HCT116 (cell line): ENCODE measurements around the gene KIAA0930. TPM values are rescaled to one million over a fixed set of nuclear protein-coding genes. Genes with fewer than 3 reads are reported as not detected.

Source experiments
- ATAC-seq: fragments of 200-7000 bp; cut with Tn5 transposase; 2 replicates; pipeline ENCODE4 v1.9.1; 2020; ENCODE audit warnings: mild to moderate bottlenecking, moderate library complexity
- BruUV-seq: library from RNA; stranded (reverse); fragments of 400-500 nt; replicated peaks from 2 replicates; lab custom pipeline; 2021; lab: Mats Ljungman, UMichigan
- CTCF ChIA-PET: fragments of 300-600 bp; sonication (Branson Sonifier 250); formaldehyde crosslinking; loops from one replicate; lab custom pipeline; 2021; ENCODE audit warnings: antibody characterized with exemption; lab: Charles Lee
- POLR2A ChIA-PET: fragments of 300-600, 350-600 bp; sonication (Branson Sonifier 250); formaldehyde crosslinking; loops from one replicate; lab custom pipeline; 2021; ENCODE audit warnings: antibody characterized with exemption; lab: Charles Lee
- RAD21 ChIA-PET, 2 experiments: fragments of 300-600 bp; sonication (Branson Sonifier 250); formaldehyde crosslinking; loops; one replicate each; lab custom pipeline; 2023; ENCODE audit warnings: low total read pairs in 2 of 2; ENCODE audit not compliant: uncharacterized antibody in 2 of 2, unreplicated experiment in 2 of 2, low non-redundant PET in 1 of 2; lab: Charles Lee
- DNase-seq: peaks from one replicate; pipeline ENCODE4 v3.0.0-alpha.2; 2010; ENCODE audit warnings: low read depth, low spot score
- H2AFZ ChIP-seq: fragments of 200-600 bp; shearing (Covaris generic), sonication (generic); 2 replicates; pipeline ENCODE4 v1.6.1; 2017; ENCODE audit warnings: low read depth, mixed run types, mixed read lengths, antibody characterized with exemption, low read length; ENCODE audit not compliant: poor library complexity, severe bottlenecking
- H3K27ac ChIP-seq: 2 replicates; pipeline ENCODE4 v1.5.1; 2012; ENCODE audit warnings: low read depth, low read length
- H3K27me3 ChIP-seq: fragments of 200-600 bp; sonication (generic); 2 replicates; pipeline ENCODE4 v1.6.1; 2016; ENCODE audit warnings: mixed run types, low read length, mixed read lengths; ENCODE audit not compliant: insufficient read depth
- H3K36me3 ChIP-seq, 2 experiments: fragments of 200-500 bp in 1 of 2; fragments of 200-600 bp in 1 of 2; sonication (Bioruptor generic) in 1 of 2; sonication (generic) in 1 of 2; 2 replicates each; pipeline versions ENCODE4 v1.5.1 to v1.6.1; 2014 to 2016; ENCODE audit warnings: low read length in 2 of 2, inconsistent platforms in 1 of 2, mixed read lengths in 1 of 2, mixed run types in 1 of 2; ENCODE audit not compliant: insufficient read depth in 2 of 2, control insufficient read depth in 1 of 2
- H3K4me1 ChIP-seq, 2 experiments: fragments of 200-600 bp in 1 of 2; sonication (generic) in 1 of 2; 2 replicates each; pipeline versions ENCODE4 v1.5.1 to v1.6.1; 2012 to 2017; ENCODE audit warnings: low read length in 2 of 2, inconsistent platforms in 1 of 2, mild to moderate bottlenecking in 1 of 2, mixed read lengths in 1 of 2, mixed run types in 1 of 2, moderate library complexity in 1 of 2; ENCODE audit not compliant: insufficient read depth in 2 of 2, control insufficient read depth in 1 of 2
- H3K4me2 ChIP-seq: fragments of 200-600 bp; sonication (generic); 2 replicates; pipeline ENCODE4 v1.6.1; 2017; ENCODE audit warnings: mixed run types, low read length, mixed read lengths
- H3K4me3 ChIP-seq, 2 experiments: fragments of 200-600 bp in 1 of 2; sonication (generic) in 1 of 2; replicated peaks in 1 of 2; 2 replicates each; pipeline ENCODE4 v1.5.1; 2011 to 2016; ENCODE audit warnings: low read length in 2 of 2, control low read depth in 1 of 2, low read depth in 1 of 2, mild to moderate bottlenecking in 1 of 2, mixed read lengths in 1 of 2, mixed run types in 1 of 2
- H3K79me2 ChIP-seq: fragments of 200-600 bp; sonication (generic); 2 replicates; pipeline ENCODE4 v1.6.1; 2017; ENCODE audit warnings: mild to moderate bottlenecking, mixed run types, low read length, moderate library complexity, mixed read lengths; ENCODE audit not compliant: insufficient read depth
- H3K9ac ChIP-seq: fragments of 200-600 bp; sonication (generic); 2 replicates; pipeline ENCODE4 v1.6.1; 2016; ENCODE audit warnings: low read length, mixed read lengths
- H3K9me2 ChIP-seq: fragments of 200-600 bp; sonication (generic), shearing (Covaris generic); 2 replicates; pipeline ENCODE4 v1.6.1; 2017; ENCODE audit warnings: mixed run types, mild to moderate bottlenecking, moderate library complexity; ENCODE audit not compliant: insufficient read depth
- H3K9me3 ChIP-seq, 2 experiments: fragments of 200-500 bp in 1 of 2; fragments of 200-600 bp in 1 of 2; sonication (Bioruptor generic) in 1 of 2; sonication (generic) in 1 of 2; 2 replicates each; pipeline ENCODE4 v1.6.1; 2014 to 2017; ENCODE audit warnings: low read length in 2 of 2, mixed read lengths in 2 of 2, inconsistent platforms in 1 of 2, low read depth in 1 of 2, mild to moderate bottlenecking in 1 of 2, mixed run types in 1 of 2, moderate library complexity in 1 of 2; ENCODE audit not compliant: control insufficient read depth in 1 of 2, insufficient read depth in 1 of 2
- H4K20me1 ChIP-seq: fragments of 200-600 bp; sonication (generic), shearing (Covaris generic); 2 replicates; pipeline ENCODE4 v1.6.1; 2017; ENCODE audit warnings: mixed run types, mild to moderate bottlenecking, moderate library complexity; ENCODE audit not compliant: insufficient read depth
- CBX3 ChIP-seq: IDR thresholded peaks from 2 replicates; pipeline ENCODE4 v1.6.1; 2012; ENCODE audit warnings: low read depth
- EGR1 ChIP-seq: IDR thresholded peaks from 2 replicates; pipeline ENCODE4 v1.6.1; 2012; ENCODE audit warnings: low read depth
- ELF1 ChIP-seq: IDR thresholded peaks from 2 replicates; pipeline ENCODE4 v1.6.1; 2012; ENCODE audit warnings: low read depth, borderline replicate concordance
- EZH2phosphoT487 ChIP-seq: fragments of 200-600 bp; IDR thresholded peaks from 2 replicates; pipeline ENCODE4 v1.6.1; 2018; ENCODE audit warnings: antibody characterized with exemption, borderline replicate concordance
- FOSL1 ChIP-seq: IDR thresholded peaks from 2 replicates; pipeline ENCODE4 v1.6.1; 2012; ENCODE audit warnings: low read depth
- MAX ChIP-seq: IDR thresholded peaks from 2 replicates; pipeline ENCODE4 v1.6.1; 2012
- RAD21 ChIP-seq: IDR thresholded peaks from 2 replicates; pipeline ENCODE4 v1.6.1; 2012; ENCODE audit warnings: low read depth, mild to moderate bottlenecking
- REST ChIP-seq: IDR thresholded peaks from 2 replicates; pipeline ENCODE4 v1.6.1; 2012; ENCODE audit warnings: low read depth
- YY1 ChIP-seq: IDR thresholded peaks from 2 replicates; pipeline ENCODE4 v1.6.1; 2011; ENCODE audit warnings: low read length, low read depth, moderate library complexity, mild to moderate bottlenecking; ENCODE audit not compliant: insufficient replicate concordance; ENCODE audit errors: extremely low read depth
- ZFX ChIP-seq: fragments of 450-650 bp; IDR thresholded peaks from 2 replicates; pipeline ENCODE4 v1.6.1; 2017
- intact Hi-C: fragments of 100-400 bp; cut with micrococcal nuclease; formaldehyde crosslinking; loops from 2 replicates; pipeline ENCODE4 v1.10.0; 2022
- total RNA-seq: library from RNA; stranded (reverse); gene quantifications from one replicate; pipeline ENCODE4 v1.2.1, GENCODE V29; 2021; ENCODE audit not compliant: unreplicated experiment

KIAA0930 gene
- total RNA-seq, 1 experiment from 2014 or later: 60.9 TPM

- Histone ChIP-seq H2AFZ (no peak overlapping the region), H3K9me3 (no peaks in the 10 kb centered on the region), H3K4me3 (no peak overlapping the region), H3K4me1 (peaks cover 12 to 31% of the 10 kb centered on the region in 2 experiments; a peak in 3 of 4 replicates), H3K9me2 (no peaks in the 10 kb centered on the region), H3K9ac (no peak overlapping the region), H3K79me2 (no peaks in the 10 kb centered on the region), H3K27ac (no peak overlapping the region), H4K20me1 (no peaks in the 10 kb centered on the region), H3K27me3 (no peaks in the 10 kb centered on the region), H3K36me3 (no peaks in the 10 kb centered on the region), H3K4me2 (no peak overlapping the region)
- POLR2A ChIA-PET: no interaction called here
- ATAC-seq: no peak
- no peak for TF ChIP-seq YY1
- TF ChIP-seq CBX3: no peak
- TF ChIP-seq EZH2phosphoT487: no peak
- TF ChIP-seq MAX: no peak
- no peak for TF ChIP-seq EGR1
- TF ChIP-seq RAD21: no peak
- TF ChIP-seq ZFX: no peak
- no peak for TF ChIP-seq FOSL1
- no peak for TF ChIP-seq ELF1
- TF ChIP-seq REST: no peak
- BruUV-seq: no TSS peak
- DNase-seq: no peak
- RAD21 ChIA-PET: no interaction called here
- intact Hi-C loops: no loop called here
- CTCF ChIA-PET: no interaction called here
Measured at GRCh38 chr22:45286854-45287551, 46.3 kb upstream of the KIAA0930 start.
